Loucy (cell line): Measurements from ENCODE around the gene BTBD7.

ENCODE experiments used
- CTCF ChIP-seq: fragments of 200-600 bp; sonication (generic); conservative IDR thresholded peaks from 2 replicates; pipeline ENCODE4 v1.5.1; 2014; ENCODE audit warnings: mild to moderate bottlenecking, antibody characterized with exemption, low read length
- EZH2phosphoT487 ChIP-seq: fragments of 200-600 bp; IDR thresholded peaks from 2 replicates; pipeline ENCODE4 v1.6.1; 2018; ENCODE audit warnings: antibody characterized with exemption, mild to moderate bottlenecking, moderate library complexity, borderline replicate concordance

DNA sequence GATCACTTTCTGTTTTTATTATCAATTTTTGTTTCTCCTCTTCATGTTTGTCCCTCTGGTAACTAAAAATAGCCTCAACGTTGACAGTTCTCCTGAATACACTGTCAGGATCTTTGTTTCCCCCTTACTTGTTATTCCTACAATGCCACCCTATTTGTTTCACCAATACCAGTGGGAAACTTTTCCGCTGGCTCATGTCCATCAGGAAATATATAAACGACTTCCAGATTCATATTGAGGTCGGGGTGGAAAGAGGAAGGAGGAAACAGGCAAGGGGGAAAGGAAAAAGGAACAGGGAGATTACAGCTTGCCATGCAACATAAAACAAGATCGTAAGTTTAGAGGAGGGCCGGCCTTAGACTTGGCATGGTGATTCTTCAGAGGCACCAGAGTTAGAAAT lies 61.7 kb downstream of the BTBD7 start:
- TF ChIP-seq CTCF: no peak
- TF ChIP-seq EZH2phosphoT487: no peak
